Gastrocnemius medialis (tissue), 4 donors: ENCODE measurements around the gene NUP50.

ENCODE experiments used
- CTCF ChIP-seq, 5 experiments: fragments of 450-650 bp in 3 of 5; fragments of 200-600 bp in 2 of 5; sonication (generic) in 2 of 5; IDR thresholded peaks in 4 of 5; conservative IDR thresholded peaks in 1 of 5; 1 replicate in 4 of 5; 2 replicates in 1 of 5; pipeline ENCODE4 v1.5.1; 2016 to 2019; ENCODE audit warnings: antibody characterized with exemption in 5 of 5, mild to moderate bottlenecking in 3 of 5, moderate library complexity in 3 of 5
- POLR2A ChIP-seq, 2 donors: fragments of 450-650 bp; IDR thresholded peaks; one replicate each; pipeline ENCODE4 v1.6.1; 2017; ENCODE audit warnings: antibody characterized with exemption in 2 of 2, mild to moderate bottlenecking in 2 of 2, moderate library complexity in 2 of 2

DNA sequence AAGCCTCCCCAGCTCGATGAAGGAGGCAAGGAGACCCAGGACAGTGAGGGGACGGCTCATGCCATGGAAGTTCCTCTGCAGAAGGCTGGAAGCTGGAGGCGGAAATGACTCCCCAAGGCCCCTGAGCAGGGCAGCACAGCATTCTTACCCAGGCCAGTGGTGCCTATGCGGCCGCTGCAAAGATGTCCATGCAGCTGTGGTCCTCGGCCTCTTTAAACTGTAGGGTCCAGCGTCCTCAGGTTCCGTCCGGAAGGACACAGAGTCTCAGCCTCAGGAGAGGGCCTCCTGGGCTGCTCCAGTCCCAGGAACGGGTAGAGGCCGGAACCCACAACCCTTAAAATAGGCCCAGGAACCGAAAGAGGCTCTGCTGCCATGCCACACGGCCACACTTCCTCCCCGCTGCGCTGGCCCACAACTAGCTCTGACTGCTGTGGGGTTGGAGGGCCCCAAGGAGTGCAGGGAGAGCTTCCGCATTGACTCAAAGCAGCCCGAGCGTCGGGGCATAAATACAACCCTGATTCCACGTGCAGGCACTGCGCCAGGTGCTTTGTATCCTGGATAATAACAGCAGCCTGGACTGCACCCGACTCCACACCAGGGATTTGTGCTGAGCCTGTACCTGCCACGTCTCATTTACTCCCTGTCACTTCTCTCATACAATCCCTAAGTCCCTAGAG lies 71.5 kb downstream of the NUP50 start:
- TF ChIP-seq CTCF (IDR thresholded peaks at IDR 0.05 in 4 of 5, conservative IDR thresholded peaks at IDR 0.05 in 1 of 5) (no peak), POLR2A (IDR thresholded peaks at IDR 0.05) (no peak)
